Activated CD4-positive, alpha-beta memory T cell treated with anti-CD3 and anti-CD28 coated beads for 36 hours (primary cell): Measurements from ENCODE around the gene ROBO1. TPM values are rescaled to one million over a fixed set of nuclear protein-coding genes. Genes with fewer than 3 reads are reported as not detected.
"Not testable (repeated sequence)": the region's sequence is repeated elsewhere in the genome, so short reads cannot be mapped to it uniquely, and the experiment has no call there.

Source experiments
- CTCF ChIA-PET: fragments of 350-600 bp; sonication (Branson Sonifier 250); formaldehyde crosslinking; loops from one replicate; lab custom pipeline; 2021; ENCODE audit warnings: antibody characterized with exemption, inconsistent platforms; lab: Charles Lee
- POLR2A ChIA-PET: fragments of 350-600 bp; sonication (Branson Sonifier 250); formaldehyde crosslinking; loops from one replicate; lab custom pipeline; 2021; ENCODE audit warnings: antibody characterized with exemption; lab: Charles Lee
- DNase-seq: peaks from one replicate; pipeline ENCODE4 v3.0.0-alpha.2; 2020
- H3K27ac Mint-ChIP-seq: one replicate; pipeline ENCODE4 v1.8.0; 2021; ENCODE audit warnings: mixed read lengths
- H3K27me3 Mint-ChIP-seq: one replicate; pipeline ENCODE4 v1.8.0; 2021; ENCODE audit warnings: mixed read lengths
- H3K36me3 Mint-ChIP-seq: one replicate; pipeline ENCODE4 v1.8.0; 2021; ENCODE audit warnings: mixed read lengths
- H3K4me1 Mint-ChIP-seq: one replicate; pipeline ENCODE4 v1.8.0; 2021; ENCODE audit warnings: low read depth, mixed read lengths
- H3K4me3 Mint-ChIP-seq: one replicate; pipeline ENCODE4 v1.8.0; 2021; ENCODE audit warnings: mild to moderate bottlenecking, mixed read lengths
- H3K9me3 Mint-ChIP-seq: one replicate; pipeline ENCODE4 v1.8.0; 2021; ENCODE audit warnings: mixed read lengths
- intact Hi-C: fragments of 100-400 bp; cut with micrococcal nuclease; formaldehyde crosslinking; loops from one replicate; pipeline ENCODE4 v1.15.1; 2023
- total RNA-seq, 2 experiments: library from RNA; stranded (reverse); gene quantifications; one replicate each; pipeline ENCODE4 v1.2.3, GENCODE V29; 2021

ROBO1 gene
- total RNA-seq, 2 experiments from 2014 or later: not detected

- peaks cover 10% of the 10 kb centered on the region for H3K9me3 Mint-ChIP-seq
- intact Hi-C loops: no loop called here
- H3K4me1 Mint-ChIP-seq: no peaks in the 10 kb centered on the region
- no peaks in the 10 kb centered on the region for H3K27me3 Mint-ChIP-seq
- DNase-seq: no peak
- no peaks in the 10 kb centered on the region for H3K36me3 Mint-ChIP-seq
- H3K27ac Mint-ChIP-seq: no peak overlapping the region
- no peak overlapping the region for H3K4me3 Mint-ChIP-seq
- ChIA-PET CTCF (no interaction called here), POLR2A (no interaction called here)
These were observed 1035.3 kb downstream of the ROBO1 start for GRCh38 chr3:78732471-78732870.

DNA sequence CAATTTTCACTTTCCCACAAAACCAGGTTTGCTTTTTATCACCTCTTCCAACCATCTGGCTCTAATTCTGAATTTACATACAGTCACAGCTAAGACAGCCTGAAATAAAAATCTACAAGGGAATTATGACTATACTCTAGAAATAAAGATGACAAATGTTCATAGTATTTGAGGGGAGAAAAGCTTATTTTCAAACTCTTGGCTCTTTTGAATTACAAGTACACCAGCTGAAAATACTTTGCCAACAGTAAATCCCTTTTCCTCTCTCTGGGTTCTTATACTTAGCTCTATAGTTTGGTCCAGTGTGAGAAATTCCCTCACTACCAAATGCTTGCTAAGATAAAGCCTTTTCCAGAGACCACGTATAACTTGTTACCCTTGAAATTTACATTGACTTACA, 1037.9 kb downstream of the ROBO1 start:
- ChIA-PET CTCF (no interaction called here), POLR2A (no interaction called here)
- H3K27ac Mint-ChIP-seq: no peak overlapping the region
- H3K4me1 Mint-ChIP-seq: no peaks in the 10 kb centered on the region
- H3K27me3 Mint-ChIP-seq: no peaks in the 10 kb centered on the region
- H3K9me3 Mint-ChIP-seq: peaks cover 3% of the 10 kb centered on the region
- DNase-seq: no peak
- no peaks in the 10 kb centered on the region for H3K36me3 Mint-ChIP-seq
- intact Hi-C loops: no loop called here
- no peak overlapping the region for H3K4me3 Mint-ChIP-seq

GRCh38 chr3:78728406-78729145, 1039.2 kb downstream of the ROBO1 start:
- H3K4me3 Mint-ChIP-seq: no peak overlapping the region
- peaks cover 7% of the 10 kb centered on the region for H3K9me3 Mint-ChIP-seq
- no peaks in the 10 kb centered on the region for H3K36me3 Mint-ChIP-seq
- CTCF ChIA-PET: no interaction called here
- H3K27ac Mint-ChIP-seq: no peak overlapping the region
- no peaks in the 10 kb centered on the region for H3K4me1 Mint-ChIP-seq
- POLR2A ChIA-PET: no interaction called here
- no peaks in the 10 kb centered on the region for H3K27me3 Mint-ChIP-seq
- DNase-seq: no peak
- intact Hi-C loops: no loop called here

DNA sequence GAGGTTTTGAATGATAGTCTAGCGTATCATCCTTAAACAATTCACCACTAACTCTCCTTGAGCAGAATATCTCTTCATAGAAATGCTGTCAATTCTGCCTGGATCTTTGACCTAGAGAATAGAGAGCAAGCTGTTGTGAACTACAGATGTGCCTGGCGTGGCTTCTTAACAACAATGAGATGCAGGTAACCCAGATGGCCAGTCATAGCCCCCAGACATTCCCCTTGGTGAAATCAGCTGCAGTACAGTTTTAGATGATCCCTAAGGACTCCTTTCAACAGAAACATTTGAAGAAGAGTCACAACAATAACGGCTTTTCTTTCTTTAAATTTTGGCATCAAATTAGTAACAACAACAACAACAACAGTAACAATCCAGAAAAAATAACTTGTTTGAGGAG, 1041.3 kb downstream of the ROBO1 start:
- ChIA-PET POLR2A (no interaction called here), CTCF (no interaction called here)
- intact Hi-C loops: no loop called here
- Mint-ChIP-seq H3K27ac (no peak overlapping the region), H3K4me3 (no peak overlapping the region), H3K27me3 (no peaks in the 10 kb centered on the region), H3K9me3 (peaks cover 6% of the 10 kb centered on the region), H3K36me3 (no peaks in the 10 kb centered on the region), H3K4me1 (no peaks in the 10 kb centered on the region)
- no peak for DNase-seq

GRCh38 chr3:78725703-78726246, 1042.0 kb downstream of the ROBO1 start:
- Mint-ChIP-seq H3K36me3 (no peaks in the 10 kb centered on the region), H3K9me3 (peaks cover 6% of the 10 kb centered on the region), H3K4me3 (no peak overlapping the region), H3K27me3 (no peaks in the 10 kb centered on the region), H3K27ac (no peak overlapping the region), H3K4me1 (no peaks in the 10 kb centered on the region)
- CTCF ChIA-PET: no interaction called here
- intact Hi-C loops: no loop called here
- POLR2A ChIA-PET: no interaction called here
- DNase-seq: no peak

DNA sequence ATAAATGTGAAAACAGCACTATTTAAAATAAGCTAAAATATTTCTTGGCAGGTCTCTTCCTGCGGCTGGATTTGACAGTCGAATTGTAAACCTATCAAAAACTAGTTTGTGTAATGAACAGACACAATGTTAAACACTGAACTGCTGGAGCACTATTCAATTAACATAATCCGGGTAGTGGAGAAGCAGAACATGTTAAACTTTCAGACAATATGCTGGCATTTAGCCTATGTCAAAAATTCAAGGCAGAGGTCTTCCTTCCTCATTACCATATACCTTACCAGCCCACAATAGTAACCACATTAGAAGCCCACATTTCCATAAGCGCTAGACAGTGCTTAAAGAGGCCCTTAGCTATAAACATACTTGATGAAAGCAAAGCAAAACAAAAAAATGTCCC, 1042.9 kb downstream of the ROBO1 start:
- no peak for DNase-seq
- intact Hi-C loops: no loop called here
- CTCF ChIA-PET: no interaction called here
- Mint-ChIP-seq H3K36me3 (no peaks in the 10 kb centered on the region), H3K4me1 (no peaks in the 10 kb centered on the region), H3K4me3 (no peak overlapping the region), H3K27ac (no peak overlapping the region), H3K9me3 (peaks cover 6% of the 10 kb centered on the region), H3K27me3 (no peaks in the 10 kb centered on the region)
- POLR2A ChIA-PET: no interaction called here

DNA sequence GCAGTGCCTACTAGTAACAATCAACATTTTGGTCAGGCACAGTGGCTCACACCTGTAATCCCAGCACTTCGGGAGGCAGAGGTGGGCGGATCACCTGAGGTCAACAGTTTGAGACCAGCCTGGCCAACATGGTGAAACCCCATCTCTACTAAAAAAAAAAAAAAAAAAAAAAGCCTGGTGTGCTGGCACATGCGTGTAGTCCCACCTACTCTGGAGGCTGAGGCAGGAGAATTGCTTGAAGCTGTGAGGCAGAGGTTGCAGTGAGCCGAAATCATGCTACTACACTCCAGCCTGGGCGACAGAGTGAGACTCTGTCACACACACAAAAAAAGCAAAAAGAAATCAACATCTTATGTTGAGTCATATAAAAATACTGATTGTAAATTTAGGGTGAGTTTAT, 1043.4 kb downstream of the ROBO1 start:
- H3K27me3 Mint-ChIP-seq, H3K4me1 Mint-ChIP-seq, H3K9me3 Mint-ChIP-seq, H3K27ac Mint-ChIP-seq, DNase-seq, CTCF ChIA-PET, H3K36me3 Mint-ChIP-seq, H3K4me3 Mint-ChIP-seq, POLR2A ChIA-PET, intact Hi-C loops: not testable (repeated sequence)

DNA sequence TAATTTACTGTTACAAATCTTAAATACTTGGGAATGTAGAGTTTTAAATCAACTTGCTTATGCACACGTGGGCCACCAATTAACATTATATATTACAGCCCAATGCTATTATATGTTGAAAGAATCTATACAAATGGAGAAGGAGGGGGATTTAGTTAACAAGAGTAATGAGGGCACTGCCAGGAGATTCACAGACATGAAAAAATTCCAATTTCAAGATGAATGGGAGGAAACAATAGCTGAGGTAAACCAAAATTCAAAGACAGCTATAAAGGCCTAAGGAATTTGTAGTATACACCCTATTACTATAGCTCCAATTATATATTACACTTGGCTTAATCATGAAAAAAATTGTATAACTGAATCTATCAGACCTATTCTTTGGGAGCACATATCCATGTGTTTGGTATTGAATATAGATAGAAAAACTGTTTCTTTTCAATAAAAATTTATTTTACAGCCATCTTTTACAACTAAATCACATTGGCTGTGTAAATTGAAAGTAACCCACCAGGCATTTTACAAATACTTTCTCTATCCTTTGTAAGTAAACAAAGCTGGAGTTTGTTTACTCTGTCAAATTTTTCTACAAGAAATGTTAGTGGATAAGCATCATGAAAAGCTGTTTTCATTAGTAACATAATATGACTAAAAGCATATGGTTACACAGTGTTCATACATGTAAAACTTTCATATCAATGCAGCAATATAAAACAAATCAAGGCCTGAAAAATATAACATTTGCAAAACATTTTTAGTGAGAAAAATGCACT, 1045.8 kb downstream of the ROBO1 start:
- POLR2A ChIA-PET: no interaction called here
- CTCF ChIA-PET: no interaction called here
- Mint-ChIP-seq H3K27ac (no peak overlapping the region), H3K9me3 (peaks cover 8% of the 10 kb centered on the region), H3K27me3 (no peaks in the 10 kb centered on the region), H3K4me1 (no peaks in the 10 kb centered on the region), H3K36me3 (no peaks in the 10 kb centered on the region), H3K4me3 (no peak overlapping the region)
- DNase-seq: no peak
- intact Hi-C loops: no loop called here

DNA sequence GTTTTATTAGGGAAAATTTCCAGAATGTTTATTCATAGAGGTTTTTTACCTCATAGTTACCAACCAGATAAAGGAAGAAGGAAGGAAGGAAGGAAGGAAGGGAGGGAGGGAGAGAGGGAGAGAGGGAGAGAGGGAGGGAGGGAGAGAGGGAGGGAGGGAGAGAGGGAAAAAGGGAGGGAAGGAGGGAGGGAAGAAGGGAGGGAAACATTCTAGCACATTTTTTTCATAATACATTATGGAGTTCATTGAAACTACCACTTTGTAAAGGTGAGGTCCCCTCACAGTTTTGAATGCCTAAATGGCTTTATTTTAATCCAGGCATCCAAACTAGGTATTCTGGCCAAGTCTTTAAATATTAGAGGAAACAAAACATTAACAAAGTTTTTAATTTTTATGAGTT, 1049.1 kb downstream of the ROBO1 start:
- H3K4me1 Mint-ChIP-seq: no peaks in the 10 kb centered on the region
- peaks cover 12% of the 10 kb centered on the region for H3K9me3 Mint-ChIP-seq
- no peaks in the 10 kb centered on the region for H3K36me3 Mint-ChIP-seq
- ChIA-PET POLR2A (no interaction called here), CTCF (no interaction called here)
- intact Hi-C loops: no loop called here
- H3K4me3 Mint-ChIP-seq: no peak overlapping the region
- H3K27me3 Mint-ChIP-seq: no peaks in the 10 kb centered on the region
- DNase-seq: no peak
- H3K27ac Mint-ChIP-seq: no peak overlapping the region

GRCh38 chr3:78717041-78717440, 1050.8 kb downstream of the ROBO1 start:
- Mint-ChIP-seq H3K27me3 (no peaks in the 10 kb centered on the region), H3K4me1 (no peaks in the 10 kb centered on the region), H3K9me3 (peaks cover 10% of the 10 kb centered on the region), H3K36me3 (no peaks in the 10 kb centered on the region), H3K4me3 (no peak overlapping the region), H3K27ac (no peak overlapping the region)
- no peak for DNase-seq
- CTCF ChIA-PET: no interaction called here
- intact Hi-C loops: no loop called here
- POLR2A ChIA-PET: no interaction called here

GRCh38 chr3:78712941-78713340, 1054.9 kb downstream of the ROBO1 start:
- Mint-ChIP-seq H3K9me3 (peaks cover 10% of the 10 kb centered on the region), H3K27ac (no peak overlapping the region), H3K4me3 (no peak overlapping the region), H3K27me3 (no peaks in the 10 kb centered on the region), H3K4me1 (no peaks in the 10 kb centered on the region), H3K36me3 (no peaks in the 10 kb centered on the region)
- intact Hi-C loops: no loop called here
- POLR2A ChIA-PET: no interaction called here
- CTCF ChIA-PET: no interaction called here
- DNase-seq: no peak

DNA sequence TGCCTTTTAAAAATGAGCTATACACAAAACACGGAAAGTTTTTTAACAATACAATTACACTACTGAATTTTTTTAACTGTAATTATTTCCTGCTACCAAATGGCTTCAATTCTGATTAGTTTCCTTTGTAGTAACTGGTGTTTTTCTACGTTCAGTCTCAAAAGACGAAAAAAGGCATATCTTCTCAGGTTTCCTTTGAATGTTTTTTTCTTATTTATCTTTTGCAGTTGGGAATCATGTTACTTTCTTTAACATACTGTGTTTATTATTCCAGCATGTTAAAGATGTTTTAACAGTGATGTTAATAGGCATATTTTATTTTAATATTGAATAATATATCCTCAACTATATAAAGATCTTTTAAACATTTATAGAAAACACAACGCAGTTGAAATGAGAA, 1055.5 kb downstream of the ROBO1 start:
- no peaks in the 10 kb centered on the region for H3K4me1 Mint-ChIP-seq
- H3K27me3 Mint-ChIP-seq: no peaks in the 10 kb centered on the region
- intact Hi-C loops: no loop called here
- no peak overlapping the region for H3K4me3 Mint-ChIP-seq
- no peak for DNase-seq
- H3K36me3 Mint-ChIP-seq: no peaks in the 10 kb centered on the region
- POLR2A ChIA-PET: no interaction called here
- CTCF ChIA-PET: no interaction called here
- H3K9me3 Mint-ChIP-seq: peaks cover 12% of the 10 kb centered on the region
- no peak overlapping the region for H3K27ac Mint-ChIP-seq
